GM21576 (cell line): ENCODE data around the gene TMEM203.

ENCODE experiments used
- ATAC-seq: cut with Tn5 transposase; IDR thresholded peaks from one replicate; pipeline ENCODE4 v1.9.1; 2021; ENCODE audit warnings: mild to moderate bottlenecking, moderate library complexity; ENCODE audit not compliant: unreplicated experiment

TMEM203 gene

DNA sequence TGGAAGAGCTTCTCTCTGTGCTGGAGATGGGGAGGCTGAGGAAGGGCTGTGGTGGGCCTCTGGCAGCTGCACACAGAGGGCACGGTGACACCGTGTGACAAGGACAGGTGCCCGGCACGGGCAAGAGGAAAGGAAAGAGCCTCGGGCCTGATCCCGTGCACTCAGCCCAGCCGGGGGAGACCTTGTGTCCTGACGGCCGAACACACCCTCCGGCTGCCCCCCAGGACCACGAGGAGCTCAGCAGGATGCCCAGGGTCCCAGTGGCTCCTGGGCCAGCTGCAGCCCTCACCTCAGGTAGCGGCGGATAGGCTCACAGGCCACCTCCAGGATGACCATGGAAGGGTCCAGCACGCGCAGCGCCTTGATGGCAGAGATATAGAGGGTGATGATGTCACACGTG is 22.6 kb downstream of the TMEM203 start:
- no peak for ATAC-seq

DNA sequence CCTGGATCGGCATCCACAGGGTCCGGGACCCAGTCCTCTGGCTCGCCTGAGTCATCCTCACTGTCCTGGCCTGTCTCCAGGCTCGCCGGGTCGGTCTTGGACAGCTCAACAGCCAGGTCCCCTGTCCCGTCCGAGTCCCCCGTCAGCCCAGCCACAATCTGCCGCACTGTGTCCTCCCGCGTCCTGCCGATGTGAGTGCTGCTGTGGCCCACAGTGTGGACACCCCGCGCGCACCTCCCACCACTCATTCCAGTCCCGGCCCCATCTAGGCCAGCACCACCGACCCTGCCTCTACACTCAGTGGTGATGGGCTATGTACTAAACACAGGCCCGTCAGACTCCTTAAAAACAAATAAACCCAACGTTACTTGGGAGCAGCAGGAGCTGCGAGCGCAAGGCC is 23.8 kb downstream of the TMEM203 start:
- ATAC-seq = no peak

DNA sequence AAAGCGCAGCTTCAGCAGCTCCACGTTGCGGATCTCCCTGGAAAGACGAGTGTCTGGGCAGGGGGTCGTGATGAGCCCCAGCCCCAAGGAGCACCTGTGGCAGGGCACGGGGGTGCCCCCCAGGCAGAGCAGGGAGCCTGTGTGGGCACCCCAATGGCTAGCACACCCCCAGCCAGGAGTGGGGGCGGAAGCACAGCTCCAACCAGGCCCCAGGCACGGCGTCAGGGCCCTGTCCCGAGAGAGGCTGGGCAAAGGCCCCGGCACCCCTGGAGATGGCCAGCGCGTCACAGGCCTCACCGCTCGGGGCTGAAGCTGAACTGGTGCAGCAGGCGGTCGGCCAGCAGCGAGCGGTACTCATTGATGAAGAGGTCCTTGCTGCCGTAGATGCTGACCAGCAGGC is 25.0 kb downstream of the TMEM203 start:
- no peak for ATAC-seq

DNA sequence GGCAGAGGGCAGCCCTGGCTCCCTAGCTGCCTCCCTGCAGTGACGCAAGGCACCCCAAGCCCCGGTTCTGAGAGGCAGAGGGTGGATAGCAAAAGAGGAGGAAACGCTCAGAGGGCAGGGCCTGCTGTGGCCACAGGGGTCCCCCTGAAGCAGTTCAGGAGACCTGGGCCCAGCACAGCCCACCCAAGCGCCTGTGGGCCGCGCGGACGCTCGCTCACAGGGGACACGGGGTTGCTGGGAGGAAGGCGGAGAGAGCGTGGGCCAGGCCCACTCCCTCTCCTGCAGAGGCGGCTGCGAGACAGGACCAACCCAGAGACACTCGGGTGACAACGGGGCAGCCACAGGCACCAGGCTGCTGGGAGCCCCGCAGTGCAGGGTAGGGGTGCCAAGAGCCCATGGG is 25.7 kb downstream of the TMEM203 start:
- no peak for ATAC-seq

DNA sequence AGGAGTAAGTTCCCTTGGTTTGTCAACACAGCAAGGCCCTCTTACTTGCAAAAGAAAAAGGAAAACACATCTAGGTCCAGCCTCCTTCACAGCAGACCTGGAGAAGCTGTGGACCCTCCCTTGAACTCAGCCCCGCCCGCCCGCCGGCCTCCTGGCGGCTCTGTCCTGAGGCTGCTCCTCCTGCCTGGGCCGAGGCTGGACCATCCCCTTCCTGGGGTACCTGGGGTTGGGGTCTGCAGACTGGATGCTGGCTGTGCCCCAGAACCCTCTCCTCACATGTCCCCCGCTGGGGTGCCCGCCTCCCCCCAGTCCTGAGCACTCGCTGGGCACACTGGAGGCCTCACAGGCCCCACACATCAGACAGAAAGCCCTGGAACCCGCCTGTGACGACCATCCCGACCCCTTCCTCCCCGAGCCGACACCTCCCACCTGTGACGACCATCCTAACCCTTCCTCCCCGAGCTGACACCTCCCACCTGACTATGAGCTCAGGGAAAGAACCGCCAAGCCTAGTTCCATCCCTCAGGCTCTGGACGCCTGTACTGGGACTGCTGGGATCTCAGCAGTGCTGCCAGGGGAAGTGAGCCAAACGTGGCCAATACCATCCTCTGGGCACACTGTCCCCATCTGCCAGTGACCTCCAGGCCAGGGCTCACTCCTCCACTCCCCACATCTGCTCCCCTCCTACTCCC is 26.4 kb downstream of the TMEM203 start:
- ATAC-seq = no peak

DNA sequence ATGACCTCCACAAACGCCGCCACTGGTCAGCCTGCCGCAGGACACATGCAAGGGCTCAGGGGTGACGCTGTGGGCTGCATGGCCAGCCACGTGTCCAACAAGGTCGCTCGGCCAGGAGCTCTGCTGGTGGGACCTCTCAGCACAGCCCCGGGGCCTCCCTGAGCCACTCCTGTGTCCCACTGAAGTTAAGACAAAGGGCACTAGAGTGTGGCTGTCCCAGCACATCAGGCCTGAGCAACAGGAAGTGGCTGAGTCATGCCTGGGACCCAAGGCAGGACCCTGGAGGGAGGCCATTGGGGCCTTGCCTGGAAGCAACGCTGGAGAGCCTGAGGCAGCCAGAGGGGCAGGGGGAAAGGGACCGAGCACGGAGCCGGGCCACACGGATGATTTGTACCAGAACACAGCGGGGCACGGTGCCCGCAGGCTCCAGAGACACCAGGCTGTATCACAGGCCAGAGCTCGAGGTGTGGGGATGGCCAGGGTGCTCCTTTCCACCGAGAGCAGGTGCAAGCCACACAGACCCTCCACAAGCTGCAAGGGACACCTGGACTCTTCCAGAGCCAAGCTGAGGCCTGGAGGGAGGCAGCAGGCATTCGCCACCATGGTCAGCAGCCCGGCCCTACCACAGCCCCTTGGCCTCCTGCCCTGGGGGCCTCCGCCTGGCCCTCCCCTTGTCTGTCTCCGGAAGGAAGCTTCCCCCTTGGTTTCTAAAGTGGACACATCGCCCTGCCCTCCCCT is 27.1 kb downstream of the TMEM203 start:
- no peak for ATAC-seq

DNA sequence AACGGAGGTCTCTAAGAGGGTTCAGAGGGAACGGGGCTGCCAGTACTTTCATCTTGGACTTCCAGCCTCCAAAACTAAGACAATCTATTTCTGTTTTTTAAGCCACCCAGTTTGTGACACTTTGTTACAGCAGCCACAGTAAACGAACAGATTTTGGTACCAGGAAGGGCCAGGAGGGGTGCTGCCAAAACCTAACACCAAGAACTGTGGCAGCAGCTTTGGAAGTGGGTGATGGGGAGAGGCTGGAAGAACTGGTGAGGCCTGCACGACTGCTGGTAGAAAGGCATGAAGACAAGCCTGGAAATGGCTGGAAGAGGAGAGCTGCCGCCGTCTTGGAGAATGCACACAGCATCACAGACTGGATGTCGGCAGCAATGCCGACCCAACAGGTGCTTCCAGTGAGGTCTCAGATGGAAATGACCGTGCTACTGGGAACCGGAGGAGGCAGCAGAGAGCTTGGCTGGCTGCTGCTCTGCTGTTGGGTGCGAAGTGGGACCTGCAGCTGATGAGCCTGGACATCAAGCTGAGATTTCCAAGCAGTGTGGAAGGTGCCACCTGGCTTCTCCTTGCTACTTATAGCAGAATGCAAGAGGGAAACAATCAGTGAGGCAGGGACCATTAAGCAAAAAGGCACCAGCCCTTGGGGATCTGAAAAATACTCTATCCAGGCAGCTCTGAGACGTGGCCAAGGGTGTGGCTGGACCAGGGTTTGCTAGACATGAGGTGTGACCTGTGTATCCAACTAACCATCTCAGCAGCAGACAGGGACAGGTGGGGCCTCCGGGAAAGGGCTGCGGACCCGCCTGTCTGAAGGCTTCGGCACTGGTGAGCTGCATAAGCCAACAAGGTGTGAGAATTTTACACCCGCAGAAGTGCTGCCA is 28.9 kb downstream of the TMEM203 start:
- no peak for ATAC-seq

DNA sequence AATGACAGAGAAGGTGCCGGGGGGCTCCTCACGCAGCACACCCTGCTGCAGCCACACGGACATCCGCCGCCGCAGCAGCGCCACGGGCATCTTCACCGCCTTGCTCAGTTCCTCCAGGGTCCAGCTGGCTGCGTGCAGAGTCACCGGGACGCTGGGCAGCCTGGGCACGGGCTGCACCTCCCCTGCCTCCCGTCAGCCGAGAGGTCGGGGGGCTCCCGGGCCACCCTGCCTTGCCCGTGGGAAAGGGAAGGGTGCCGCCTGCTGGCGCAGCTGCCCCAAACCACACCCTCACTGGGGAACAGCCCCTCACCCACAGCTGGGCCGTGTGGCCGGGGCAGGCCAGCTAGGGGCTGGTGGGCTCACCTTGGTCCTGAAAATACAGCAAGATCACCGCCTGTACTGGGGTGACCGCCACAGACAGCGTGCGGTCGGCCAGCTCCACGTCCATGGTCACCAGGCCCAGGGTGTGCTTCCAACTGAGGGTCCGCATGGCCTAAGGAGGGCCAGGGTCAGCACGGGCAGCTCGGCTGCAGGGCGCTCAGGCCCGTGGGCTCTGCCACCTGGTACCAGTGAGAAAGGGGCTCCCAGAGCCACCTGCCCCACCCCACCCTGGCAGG is 30.0 kb downstream of the TMEM203 start:
- no peak for ATAC-seq

DNA sequence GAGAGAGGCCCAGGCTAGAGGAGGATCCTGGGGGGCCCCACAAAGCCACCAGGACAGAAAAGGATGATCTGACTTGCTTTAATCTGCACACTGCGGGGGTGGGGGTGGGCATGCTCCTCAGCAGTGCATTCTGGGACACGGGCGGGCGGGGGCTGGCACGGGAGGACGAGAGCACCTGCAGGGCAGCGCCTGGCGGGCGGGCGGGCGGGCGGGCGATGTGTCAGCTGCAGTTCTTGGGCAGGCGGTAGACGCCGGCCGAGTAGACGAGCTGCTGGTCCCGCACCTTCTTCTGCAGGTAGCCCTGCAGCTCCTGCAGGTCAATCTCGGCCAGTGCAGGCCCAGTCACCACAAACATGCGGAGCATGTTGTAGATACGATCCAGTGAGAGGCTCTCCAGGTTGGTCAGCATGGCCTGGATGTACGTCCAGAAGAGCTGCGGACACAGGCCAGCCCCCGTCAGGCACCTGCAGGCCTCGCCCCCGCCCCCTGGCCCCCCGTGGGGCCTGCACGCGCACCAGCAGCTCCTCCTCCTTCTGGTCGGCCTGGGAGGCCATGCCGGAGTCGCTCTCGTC is 30.6 kb downstream of the TMEM203 start:
- ATAC-seq = no peak

DNA sequence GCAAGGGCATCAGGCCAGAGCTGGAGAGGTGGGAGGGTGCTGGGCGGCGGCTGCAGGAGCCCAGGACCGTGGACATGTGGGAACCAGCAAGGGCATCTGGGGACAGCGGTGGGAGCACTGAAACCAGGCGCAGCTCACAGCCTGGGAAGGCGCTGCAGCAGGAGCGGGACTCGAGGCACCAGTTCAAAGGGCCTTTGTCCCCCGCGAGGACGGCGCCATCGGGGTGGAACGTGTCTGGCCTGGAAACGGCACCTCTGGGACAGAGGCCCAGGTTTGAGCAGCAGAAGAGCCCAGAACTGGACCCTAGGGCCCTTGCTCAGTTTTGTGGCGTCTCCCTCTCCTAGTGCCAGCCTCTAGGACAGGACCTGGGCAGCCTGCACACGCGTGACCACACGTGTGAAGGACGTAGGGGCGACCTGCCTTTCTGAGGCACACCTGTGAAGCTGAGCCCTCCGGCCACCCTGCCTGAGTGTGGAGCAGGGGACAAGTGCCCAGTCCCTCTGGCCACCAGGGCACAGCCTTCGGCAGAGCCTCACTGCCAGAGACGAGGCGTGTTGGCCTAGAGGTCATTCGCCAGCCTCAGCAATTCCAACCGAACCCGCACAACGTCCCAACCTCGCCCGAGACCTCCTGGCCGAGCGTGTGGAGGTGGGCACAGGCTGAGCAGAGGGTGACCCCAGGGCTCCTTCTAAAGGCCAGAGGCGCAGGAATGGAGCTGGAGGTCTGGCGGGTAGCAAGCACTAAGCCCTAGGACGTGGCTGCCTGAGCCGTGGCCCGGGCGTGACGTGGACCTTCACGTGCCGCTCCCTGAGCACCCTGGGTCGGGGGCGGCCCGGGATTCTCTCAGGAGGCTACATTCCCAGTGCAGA is 31.4 kb downstream of the TMEM203 start:
- no peak for ATAC-seq

DNA sequence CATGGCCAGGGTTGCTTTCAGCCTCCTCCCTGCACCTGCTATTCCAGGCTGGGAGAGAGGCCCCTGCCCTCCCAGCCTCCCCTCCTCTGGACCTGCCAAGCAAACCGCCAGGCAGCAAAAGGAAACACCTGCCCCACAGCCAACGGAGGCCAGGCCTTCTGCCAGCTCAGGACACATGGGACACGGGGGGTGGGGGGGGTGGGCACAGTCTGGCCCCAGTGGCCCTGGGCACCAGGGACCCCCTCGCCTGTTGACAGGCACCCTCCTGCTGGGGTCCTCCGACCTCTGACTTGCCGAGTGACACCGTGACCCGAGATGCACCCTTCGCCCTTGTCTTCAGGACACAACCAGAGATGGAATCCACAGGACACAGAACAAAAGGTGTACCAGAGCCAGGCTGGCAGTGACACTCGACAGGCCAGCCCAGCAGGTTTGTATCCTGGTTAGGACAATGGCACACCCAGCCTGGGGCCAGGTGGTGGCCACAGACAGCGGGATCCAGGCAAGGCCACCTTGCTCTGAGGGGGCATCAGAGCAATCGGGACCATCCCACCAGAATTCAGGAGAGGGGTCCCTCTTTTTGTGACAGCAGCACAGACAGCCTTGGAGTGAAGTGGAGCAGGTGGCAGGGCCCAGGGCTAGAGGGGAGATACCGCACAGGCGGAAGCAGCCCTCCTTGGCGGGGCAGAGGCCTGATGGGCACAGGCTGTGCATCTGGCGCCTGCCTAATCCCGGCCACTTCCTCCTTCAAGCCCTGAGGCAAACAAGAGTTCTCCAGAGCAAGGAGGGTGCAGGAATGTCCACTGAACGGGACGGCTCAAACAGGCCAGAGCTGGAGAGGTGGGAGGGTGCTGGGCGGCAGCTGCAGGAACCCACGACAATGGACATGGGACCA is 32.3 kb downstream of the TMEM203 start:
- no peak for ATAC-seq

DNA sequence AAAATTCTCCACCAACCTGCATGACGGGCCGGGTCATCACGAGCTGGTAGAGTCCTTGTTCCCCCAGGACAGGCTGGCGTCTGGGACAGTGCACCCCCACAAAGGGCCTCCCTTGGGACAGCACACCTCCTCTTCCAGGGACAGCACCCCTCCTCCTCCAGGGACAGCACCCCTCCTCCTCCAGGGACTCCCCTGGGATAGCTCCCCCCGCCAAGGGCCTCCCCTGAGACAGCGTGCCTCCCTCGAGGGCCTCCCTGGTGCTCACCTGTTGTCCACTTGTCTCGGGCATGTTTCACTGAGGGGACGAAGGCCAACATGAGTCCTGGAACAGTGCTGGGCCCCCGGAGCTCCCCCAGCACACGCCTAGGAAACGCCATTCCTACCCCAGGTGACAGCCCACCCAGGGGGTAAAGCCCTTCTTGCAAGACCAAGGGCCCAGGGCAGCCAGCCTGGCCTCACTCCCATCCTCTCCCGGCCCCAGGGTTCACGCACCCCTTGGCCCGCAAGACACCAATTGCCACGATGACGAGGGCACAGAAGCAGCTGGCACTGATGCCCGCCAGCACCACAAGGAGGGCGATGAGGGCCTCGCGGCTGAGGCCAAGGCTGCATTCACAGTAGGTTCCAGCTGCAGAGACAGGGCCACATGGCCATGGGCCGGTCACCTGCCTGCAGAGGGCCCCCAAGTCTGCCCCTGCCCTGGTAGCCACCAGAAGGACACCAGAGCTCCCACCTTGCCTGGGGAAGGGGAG is 34.1 kb downstream of the TMEM203 start:
- no peak for ATAC-seq

DNA sequence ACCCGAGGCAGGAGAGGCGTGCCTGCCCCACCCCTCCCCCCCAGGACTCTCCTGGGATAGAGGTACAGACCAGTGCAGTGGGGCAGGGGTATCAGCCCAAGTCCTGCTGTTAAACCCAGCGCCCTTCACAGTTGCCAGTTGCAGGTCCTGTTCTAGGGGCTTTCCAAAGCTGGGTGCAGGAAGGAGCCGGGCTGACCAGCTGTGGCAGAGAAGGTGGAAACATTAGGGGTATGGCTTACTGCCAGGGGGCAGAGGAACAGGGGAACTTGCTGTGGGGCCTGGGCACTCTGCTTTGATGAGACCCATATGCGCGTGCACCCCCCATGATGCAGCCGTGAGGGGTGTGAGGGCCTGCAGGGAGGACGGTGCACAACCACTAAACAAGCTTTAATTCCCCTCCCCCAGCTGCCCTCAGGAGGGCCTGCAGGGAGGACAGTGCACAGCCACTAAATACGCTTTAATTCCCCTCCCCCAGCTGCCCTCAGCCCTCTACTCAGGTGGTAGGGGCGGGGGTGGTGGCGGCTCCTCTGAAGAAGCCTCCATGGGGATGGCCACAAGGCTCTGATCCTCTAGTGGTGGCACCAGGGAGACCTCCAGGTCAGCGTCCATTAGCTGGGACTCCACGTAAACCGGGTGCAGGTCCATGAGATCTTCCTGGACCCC is 34.8 kb downstream of the TMEM203 start:
- no peak for ATAC-seq

DNA sequence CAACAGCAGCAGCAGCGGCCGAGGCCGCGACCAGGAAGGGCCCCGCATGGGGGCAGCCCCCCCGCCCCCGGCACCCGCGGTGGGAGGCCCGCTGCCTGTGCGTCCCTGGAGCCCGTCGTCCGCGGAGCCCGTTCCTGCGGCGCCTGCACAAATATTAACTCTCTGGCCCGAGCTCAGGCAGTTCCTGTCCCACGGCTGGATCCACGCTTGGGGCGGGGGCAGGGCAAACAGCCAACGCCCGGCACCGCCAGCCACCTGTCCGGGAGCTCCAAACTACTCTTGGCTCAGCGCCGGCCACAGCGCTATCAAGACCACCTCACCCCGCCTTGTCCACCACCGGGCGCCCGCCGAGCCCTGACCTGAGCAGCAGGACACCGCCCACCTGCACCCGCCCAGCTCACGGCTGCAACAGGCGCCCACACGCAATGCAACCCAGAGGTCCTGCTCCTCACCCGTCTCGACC is 35.5 kb downstream of the TMEM203 start, which contains the start of gene LRRC26:
LRRC26 (minus strand) TSS at position 156 of the 463 bp plus-strand sequence; CDS start at position 48, 108 bp downstream.
- ATAC-seq = no peak

DNA sequence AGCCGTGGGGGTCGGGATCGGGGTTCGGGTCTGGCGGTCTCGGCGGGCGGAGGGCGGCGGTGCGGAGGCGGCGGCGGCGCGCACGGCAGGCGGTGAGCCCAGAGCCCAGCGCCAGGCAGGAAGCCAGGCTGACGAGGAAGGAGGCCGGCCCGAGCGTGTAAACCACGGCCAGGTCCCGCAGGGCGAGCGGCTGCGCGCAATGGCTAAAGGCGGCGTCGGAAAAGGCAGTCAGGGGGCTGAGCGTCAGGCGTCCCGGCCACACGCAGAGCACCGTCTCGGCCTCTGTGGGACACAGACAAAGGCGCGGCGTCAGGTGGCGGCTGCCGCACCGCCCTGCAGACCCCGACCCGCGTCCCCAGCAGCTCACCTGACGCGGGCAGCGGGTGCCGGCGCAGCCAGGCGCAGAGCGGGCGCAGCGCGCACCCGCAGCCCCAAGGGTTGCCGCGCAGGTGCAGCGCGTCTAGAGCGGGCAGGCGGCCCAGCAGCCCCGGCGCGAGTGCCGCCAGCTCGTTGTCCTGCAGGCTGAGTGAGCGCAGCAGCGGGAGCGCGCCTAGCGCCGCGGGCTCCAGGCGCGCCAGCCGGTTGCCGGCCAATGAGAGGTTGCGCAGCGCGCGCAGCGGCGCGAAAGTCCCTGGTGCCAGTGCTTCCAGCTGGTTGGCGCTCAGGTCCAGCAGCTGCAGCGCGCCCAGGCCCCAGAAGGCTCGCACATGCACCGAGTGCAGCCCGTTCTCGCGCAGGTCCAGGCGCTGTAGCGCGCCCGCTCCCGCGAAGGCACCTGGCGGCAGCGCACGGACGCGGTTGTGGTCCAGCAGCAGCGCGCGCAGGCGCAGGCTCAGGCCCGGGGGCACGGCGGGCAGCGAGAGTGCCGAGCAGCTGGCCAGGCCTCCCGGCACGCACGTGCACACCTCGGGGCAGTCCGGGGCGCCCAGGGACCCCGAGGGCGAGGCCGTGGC is 36.3 kb downstream of the TMEM203 start:
- no peak for ATAC-seq

DNA sequence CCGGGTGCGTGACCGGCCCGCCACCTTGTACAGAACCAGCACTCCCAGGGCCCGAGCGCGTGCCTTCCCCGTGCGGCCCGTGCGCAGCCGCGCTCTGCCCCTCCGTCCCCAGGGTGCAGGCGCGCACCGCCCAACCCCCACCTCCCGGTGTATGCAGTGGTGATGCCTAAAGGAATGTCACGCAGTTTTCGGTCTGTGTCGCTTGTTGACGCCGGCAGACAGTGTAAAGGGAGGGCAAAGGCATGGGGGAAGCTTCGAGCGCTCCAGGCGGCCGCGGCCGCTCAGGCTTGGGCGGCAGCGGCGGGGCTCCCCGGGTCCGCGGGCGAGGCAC is 36.9 kb downstream of the TMEM203 start:
- no peak for ATAC-seq
